ENCODE measurements around the gene FMNL1. TPM values are rescaled to one million over a fixed set of nuclear protein-coding genes. Genes with fewer than 3 reads are reported as not detected.
A peak's percentile ranks its signal among the peaks of the same experiment; 100 is the strongest.

FMNL1 gene
- polyA plus RNA-seq, 12 donors, result 2.8 to 16.8 (median 5.1) TPM; not detected in 1

DNA sequence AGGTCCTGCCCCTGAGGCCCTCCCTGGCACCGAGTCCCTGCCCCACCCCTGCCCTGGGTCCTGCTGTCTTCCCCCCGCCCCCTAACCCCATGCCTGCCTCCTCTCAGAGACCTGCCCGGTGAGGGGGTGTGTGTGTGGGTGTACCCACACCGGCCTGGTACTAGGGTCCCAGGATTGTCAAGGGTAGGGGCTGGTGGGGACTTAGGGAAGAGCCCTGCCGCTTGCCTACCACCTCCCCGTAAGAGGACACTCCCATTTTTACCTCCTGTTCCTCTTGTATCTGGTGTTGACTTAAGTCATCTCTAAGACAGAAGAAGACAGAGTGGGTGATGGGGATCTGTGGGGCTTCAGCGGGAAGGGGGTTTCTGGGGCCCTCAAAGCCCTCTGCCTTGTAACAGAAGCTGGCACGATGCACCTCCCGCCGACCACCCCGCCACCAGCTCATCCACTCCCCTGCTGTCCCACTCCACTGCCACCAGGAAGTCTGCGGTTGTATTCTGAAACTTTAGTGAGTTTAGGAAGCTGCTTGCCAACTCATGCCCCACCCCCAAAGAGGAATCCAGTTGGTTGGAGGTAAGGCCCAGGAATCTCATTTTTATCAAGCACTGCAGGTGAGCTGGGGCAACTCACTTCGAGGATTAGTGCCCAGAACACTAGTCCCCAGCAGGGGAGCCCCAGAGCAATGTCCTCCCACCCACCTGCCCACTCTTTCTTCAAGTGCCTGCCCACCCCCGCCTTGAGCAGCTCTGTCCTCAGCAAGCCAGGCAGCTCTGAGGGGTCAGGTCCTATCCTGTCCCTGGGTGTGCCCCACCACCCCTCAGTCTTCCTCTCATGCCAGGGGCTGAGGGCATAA lies 34.7 kb downstream of the FMNL1 start:
- no peak for DNase-seq

DNA sequence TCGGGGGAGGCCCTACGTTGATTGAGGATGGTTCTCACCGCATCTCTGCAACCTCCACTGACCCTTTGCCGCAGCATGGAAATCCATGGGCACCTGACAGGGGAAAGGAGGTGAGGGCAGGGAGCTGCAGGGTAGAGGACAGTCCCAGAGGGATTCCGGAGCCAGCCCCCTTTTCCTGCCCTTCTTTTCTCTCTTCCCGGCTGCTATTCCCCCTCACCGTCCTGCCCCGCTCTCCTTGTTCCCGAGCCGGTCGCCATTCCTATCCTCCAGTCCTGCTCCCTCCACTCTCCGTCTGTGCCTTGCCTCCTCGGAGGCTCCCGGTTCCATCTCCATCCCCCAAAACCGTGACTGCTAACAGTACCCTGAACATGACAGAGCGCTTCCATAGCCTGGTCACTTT lies 35.4 kb downstream of the FMNL1 start:
- DNase-seq, result no peak

GRCh38 chr17:45258981-45259380 lies 37.3 kb downstream of the FMNL1 start:
- no peak for DNase-seq

DNA sequence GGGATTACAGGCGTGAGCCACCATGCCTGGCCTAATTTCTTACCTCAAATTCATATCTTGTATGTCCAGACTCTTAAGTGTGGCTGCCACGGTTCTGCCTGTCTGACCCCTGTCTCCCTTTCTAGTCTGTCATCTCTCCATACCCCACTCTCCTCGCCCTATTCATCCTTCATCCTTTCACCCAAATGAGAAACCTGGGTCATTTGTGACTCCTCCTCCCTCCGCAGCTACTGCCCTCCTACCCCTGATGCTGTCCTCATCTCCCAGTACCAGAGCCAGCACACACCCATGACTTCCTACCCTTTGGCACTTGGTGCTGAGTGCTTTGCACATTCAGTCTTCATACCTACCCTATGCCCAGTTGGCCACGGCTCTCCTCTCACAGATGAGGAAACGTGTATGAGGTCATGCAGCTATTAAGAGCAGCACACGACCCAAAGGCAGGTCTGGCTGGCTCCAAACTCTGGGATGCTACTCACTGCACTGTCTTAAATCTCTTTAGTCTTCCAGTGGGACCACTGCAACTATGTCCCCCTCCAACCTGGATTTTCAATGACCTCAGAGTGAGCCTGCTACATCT lies 38.6 kb downstream of the FMNL1 start:
- no peak for DNase-seq

GRCh38 chr17:45261577-45262515 lies 40.2 kb downstream of the FMNL1 start, which contains the start of gene SPATA32:
TSS of gene SPATA32 (minus strand) at chr17:45262094. CDS start at chr17:45262016, 78 bp downstream.
- peak; percentile 35 for DNase-seq

GRCh38 chr17:45262516-45263476 lies 41.1 kb downstream of the FMNL1 start:
- peak; percentile 25 for DNase-seq

DNA sequence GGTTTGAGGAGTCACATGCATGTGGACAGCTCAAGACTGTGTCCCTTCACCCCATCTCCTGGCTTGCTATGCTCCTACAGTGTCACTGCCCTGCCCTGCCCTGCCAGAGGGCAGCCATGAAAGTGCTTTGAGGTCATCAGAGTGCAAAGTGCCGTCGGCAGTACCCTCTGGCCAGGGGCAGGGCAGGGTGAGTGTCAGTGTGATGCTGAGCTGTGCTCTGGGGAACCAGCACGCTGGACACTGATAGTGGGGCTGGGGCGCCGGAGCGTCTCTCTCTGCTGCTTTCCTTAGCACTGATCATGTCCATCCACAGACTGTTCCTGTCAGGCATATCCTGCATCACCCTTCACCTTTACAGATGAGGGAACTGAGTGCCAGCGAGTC lies 41.8 kb downstream of the FMNL1 start:
- no peak for DNase-seq

GRCh38 chr17:45264430-45264829 lies 42.7 kb downstream of the FMNL1 start:
- no peak for DNase-seq

- no peak for DNase-seq
These were observed 43.3 kb downstream of the FMNL1 start for GRCh38 chr17:45264988-45265387.

DNA sequence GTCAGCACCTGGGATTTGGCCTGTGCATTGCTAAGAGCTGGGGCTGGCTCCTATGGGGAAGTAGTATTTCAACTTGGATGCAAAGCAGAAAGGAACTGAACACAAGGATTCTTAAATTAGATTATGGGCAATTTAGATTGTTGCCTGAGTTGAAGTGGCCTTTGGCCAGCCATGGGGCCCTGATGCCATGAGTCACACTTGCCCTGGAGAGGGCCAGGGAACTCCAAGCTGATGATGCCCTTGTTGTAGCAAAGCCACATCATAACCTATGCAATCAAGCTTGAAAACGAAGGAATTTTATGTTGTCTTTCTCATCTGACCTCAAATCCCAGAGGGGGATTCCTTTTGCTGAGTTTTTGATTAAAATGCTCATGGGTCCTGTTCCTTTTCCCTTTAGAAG lies 44.1 kb downstream of the FMNL1 start:
- DNase-seq, result no peak

DNA sequence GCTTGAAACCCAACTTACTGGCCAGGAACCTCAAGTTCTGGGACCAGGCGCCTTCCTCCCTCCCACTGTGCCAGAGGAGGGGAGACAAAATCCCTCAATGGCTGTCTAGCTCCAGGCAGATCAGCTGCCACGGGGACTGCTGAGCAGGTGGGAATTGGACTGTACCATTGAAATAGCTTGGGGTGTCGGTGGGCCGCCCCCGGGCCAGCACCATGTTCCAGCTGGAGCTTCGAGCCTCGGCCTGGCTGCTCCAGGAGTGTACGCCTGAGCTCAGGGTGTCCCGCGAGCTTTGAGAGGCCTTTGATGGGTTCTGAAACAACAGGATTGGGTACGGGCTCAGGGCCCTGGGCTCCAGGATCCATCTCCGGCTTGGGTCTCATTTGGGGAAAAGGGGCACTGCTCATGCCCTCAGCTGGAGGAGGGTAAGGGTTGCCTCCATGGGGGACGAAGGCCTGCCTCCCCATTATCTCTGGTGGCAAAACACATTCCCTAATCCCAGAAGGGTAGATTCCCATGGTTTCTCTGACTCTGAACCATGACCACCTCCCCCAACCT lies 44.8 kb downstream of the FMNL1 start:
- no peak for DNase-seq

- DNase-seq, result no peak
These were observed 45.9 kb downstream of the FMNL1 start for GRCh38 chr17:45267436-45268055.

- DNase-seq, result no peak
These were observed 48.2 kb downstream of the FMNL1 start for GRCh38 chr17:45269912-45270311.

DNA sequence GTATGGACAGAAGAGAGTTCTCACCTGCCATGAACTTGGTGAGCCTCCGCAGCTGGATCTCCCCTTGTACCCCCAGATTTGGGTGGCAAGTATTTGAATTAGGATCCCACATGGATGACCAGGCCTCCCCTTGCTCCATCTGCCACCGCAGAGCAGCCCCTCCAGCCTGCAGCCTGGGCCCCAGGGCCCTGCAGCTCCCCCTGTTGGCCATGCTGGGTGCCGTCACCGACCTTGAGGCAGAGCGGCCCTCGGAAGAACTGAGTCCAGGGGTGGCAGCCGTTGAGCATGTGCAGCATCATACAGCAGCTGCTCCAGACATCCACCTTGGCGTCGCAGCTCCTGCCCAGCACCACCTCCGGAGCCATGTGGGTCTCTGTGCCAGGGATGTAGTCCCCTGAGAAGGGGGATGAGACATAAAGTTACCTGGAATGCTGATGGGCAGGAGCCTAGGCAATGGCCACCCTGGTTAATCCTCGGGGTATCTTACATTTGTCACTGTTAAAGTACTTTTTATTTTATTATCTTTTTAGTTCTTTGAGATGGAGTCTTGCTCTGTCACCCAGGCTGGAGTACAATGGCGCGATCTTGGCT lies 49.2 kb downstream of the FMNL1 start:
- no peak for DNase-seq

- DNase-seq, result no peak
These were observed 49.9 kb downstream of the FMNL1 start for GRCh38 chr17:45271603-45272002.

GRCh38 chr17:45273551-45273957 lies 51.9 kb downstream of the FMNL1 start:
- DNase-seq, result no peak

GRCh38 chr17:45274033-45274432 lies 52.3 kb downstream of the FMNL1 start:
- DNase-seq, result no peak

DNA sequence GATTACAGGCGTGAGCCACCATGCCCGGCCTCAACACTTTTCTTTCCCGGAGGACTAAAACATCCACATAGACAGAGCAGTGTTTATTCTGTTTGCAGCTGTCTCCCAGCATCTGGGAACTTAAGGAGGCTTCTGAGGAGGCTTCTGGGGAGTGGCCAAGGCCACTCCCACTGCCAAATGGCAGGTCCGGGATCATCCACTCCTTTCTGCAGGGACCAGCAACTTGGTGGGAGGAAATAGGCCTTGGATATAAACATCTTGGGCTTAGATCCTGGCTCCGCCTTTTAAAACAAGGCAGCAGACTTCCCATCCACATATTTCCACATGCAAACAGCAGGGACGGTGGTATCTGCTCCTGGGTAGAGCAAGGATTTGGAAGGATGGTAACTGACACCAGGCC lies 54.3 kb downstream of the FMNL1 start:
- peak; percentile 50 for DNase-seq

GRCh38 chr17:45277216-45277849 lies 55.6 kb downstream of the FMNL1 start:
- DNase-seq, result peak; percentile 86

All from muscle of arm (tissue), 12 donors.